Hypothalamus (tissue), 51 donors: ENCODE measurements around the gene GALNT8.
A peak's percentile ranks its signal among the peaks of the same experiment; 100 is the strongest.
"Not testable (repeated sequence)": the region's sequence is repeated elsewhere in the genome, so short reads cannot be mapped to it uniquely, and the experiment has no call there.

Source experiments
- DNase-seq, 51 donors: peaks; one replicate each; lab custom pipeline; 2025; lab: John Stamatoyannopoulos, UW

Gene GALNT8, protein sequence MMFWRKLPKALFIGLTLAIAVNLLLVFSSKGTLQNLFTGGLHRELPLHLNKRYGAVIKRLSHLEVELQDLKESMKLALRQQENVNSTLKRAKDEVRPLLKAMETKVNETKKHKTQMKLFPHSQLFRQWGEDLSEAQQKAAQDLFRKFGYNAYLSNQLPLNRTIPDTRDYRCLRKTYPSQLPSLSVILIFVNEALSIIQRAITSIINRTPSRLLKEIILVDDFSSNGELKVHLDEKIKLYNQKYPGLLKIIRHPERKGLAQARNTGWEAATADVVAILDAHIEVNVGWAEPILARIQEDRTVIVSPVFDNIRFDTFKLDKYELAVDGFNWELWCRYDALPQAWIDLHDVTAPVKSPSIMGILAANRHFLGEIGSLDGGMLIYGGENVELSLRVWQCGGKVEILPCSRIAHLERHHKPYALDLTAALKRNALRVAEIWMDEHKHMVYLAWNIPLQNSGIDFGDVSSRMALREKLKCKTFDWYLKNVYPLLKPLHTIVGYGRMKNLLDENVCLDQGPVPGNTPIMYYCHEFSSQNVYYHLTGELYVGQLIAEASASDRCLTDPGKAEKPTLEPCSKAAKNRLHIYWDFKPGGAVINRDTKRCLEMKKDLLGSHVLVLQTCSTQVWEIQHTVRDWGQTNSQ

DNA sequence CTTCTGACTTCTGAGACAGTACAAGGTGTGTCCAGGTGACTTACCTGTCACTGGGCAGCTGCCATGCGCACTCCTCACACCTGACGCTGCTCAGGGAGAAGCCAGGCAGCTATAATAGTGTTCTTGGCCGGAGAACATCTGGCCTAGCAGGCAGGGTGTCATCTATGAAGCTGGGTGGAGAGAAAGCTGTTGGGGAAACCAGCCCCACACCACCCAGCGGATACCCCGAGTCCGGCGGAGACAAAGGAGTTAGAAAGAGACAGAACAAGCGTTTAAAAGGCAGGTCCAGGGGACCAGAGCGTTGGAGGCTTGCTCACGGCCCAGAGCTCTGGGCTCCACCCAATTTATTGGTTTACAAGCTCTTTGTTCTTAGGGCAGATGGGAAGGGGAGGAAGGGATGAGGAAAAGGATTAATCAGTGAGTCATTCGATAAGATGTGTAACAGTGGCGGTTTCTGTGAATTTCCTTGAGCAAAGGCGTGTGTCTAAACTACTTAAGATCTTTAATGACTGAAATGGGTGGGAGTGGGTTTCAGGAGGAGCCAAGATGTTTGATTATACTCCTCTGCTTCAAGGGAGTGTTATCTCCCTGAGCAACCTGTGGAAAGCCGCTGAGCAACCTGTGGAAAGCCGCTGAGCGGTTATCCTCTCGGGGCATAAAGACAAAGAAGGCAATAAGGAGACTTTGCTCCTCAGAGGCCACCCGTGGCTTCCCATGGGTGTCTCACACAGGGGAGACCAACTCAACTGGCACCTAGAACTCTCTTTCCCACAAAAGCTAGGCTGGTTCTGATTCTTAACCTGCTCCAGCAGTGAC is at the start of gene GALNT8:
Gene GALNT8 (plus strand): TSS at position 580 of the 816 bp plus-strand sequence. CDS start 278 bp downstream, outside the sequence.
- no peak for DNase-seq

- no peak for DNase-seq
Measured at GRCh38 chr12:4679711-4680110, 40.5 kb upstream of the GALNT8 start.

GRCh38 chr12:4681732-4682131 is 38.5 kb upstream of the GALNT8 start:
- DNase-seq: no peak

DNA sequence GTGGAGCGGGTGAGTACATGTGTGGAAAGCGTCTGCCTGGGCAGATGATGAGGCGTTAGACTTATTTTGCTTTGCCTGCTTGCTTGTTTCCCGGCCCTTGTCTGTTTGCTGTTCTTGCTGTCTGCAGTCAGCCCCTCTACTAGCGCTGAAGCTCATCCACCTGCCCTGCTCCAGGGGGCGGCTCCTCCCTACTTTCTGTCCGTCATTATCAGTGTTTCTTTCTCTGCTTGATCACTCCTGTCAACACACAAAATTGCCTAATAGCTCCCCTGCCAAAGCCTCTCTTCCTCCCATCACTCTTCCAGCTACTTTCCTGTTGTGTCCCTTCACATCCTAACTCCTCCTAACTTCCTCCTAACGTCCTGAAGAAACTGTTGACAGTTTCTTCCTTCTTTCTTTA is 34.9 kb upstream of the GALNT8 start:
- no peak for DNase-seq

GRCh38 chr12:4690760-4691159 is 29.4 kb upstream of the GALNT8 start:
- no peak for DNase-seq

DNA sequence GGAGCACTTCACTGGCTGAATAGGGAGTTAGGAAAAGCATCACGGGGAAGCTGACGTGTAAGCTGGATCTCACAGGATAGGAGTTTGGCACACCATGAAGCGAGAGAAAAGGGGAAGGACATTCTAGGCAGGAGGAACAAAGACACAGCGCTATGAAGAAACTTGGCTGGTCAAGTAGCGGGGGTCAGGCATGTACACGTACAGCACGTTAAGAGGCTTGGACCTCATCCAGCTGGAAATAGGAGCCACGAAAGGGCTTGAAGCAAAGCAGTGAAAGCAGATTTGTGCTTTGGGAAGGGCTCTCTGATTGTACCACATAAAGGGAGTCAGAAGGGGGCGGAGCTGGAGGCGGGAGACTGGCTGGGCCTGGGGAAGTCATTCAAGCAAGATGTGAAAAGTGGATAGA is 19.6 kb upstream of the GALNT8 start:
- peak in 33 of 51 donors; percentile 1 to 59 (median 16) for DNase-seq

GRCh38 chr12:4701395-4702190 is 18.6 kb upstream of the GALNT8 start:
- DNase-seq: no peak

- DNase-seq: no peak
Measured at GRCh38 chr12:4703676-4704075, 16.5 kb upstream of the GALNT8 start.

DNA sequence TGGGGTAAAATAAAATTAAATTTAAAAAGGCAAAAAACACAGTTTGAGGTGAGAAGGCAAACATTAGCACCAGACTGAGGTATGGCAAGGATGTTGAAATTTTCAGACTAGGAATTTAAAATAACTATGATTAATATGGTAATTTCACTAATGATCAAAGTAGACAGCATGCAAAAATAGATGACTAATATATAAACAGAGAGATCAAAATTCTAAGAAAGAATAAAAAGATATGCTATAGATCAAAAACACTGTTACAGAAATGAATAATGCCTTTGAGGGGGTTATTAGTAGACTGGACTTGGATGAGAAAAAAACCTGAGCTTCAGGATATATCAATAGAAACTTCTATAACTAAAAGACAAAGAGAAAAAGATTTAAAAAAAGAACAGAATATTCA is 14.4 kb upstream of the GALNT8 start:
- DNase-seq: no peak

DNA sequence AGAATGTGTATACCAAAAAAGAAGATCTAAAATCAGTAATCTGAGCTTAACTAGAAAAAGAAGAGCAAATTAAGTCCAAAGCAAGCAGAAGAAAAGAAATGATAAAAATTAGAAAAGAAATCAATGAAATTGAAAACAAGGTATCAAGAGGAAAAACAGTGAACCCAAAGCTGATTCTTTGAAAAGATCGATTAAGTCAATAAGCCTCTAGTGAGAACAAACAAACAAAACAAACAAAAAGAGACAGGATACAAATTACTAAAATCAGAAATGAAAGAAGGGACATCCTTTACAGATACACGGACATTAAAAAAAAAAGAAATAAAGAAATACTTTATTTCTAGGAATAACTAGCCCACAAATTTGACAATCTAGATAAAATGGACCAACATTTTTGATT is 12.9 kb upstream of the GALNT8 start:
- no peak for DNase-seq

DNA sequence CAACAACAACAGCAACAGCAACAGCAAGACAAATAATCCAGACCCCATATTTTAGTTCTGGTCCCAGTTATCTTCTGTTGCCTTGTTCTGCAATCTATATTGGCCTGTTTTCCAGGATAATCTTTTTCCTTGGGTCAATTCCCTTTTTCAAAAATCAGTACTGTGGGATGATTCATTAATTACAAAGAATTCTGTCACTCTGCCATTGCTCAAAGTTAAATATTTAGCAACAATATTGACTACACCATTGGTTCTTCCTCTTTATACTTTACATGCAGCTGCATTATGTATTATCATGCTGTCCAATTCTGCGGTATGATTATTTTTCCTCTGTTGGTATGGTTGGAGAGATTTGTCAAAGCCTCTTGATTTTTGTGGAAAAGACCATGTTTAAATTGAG is 10.1 kb upstream of the GALNT8 start:
- DNase-seq: no peak

DNA sequence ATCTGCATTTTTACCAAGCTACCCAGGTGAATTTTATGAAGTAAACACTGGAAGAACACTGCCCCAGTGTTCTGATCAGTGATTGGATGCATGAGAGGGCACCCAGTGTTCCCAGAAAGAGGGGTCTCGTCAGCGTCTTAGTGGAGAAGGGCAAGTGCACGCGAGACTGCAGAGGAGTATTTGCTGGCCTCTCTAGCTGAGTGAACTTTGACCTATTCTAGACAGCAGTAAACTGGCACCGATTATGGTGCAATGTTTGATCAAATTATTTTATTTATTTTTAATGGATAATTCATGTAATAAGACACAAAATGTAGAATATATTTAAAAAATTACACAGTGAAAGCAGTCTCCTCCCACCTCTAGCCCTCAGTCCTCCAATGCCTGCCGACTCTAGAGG is 5.3 kb upstream of the GALNT8 start:
- DNase-seq: no peak

GRCh38 chr12:4717806-4718205 is 2.4 kb upstream of the GALNT8 start:
- DNase-seq: no peak

DNA sequence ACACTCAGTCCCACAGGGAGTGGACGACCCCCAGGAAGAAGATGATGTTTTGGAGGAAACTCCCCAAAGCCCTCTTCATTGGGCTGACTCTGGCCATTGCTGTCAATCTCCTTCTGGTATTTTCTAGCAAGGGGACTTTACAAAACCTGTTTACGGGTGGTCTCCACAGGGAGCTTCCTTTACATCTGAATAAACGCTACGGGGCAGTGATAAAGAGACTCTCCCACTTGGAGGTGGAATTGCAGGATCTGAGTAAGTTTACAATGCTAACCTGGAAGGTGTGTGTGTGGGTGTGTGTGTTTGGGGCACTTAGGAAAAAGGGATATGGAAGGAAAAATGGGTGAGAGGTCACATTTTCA is 416 bp downstream of the GALNT8 start:
- DNase-seq: no peak

GRCh38 chr12:4721587-4721986 is 1.4 kb downstream of the GALNT8 start:
- DNase-seq: not testable (repeated sequence)

DNA sequence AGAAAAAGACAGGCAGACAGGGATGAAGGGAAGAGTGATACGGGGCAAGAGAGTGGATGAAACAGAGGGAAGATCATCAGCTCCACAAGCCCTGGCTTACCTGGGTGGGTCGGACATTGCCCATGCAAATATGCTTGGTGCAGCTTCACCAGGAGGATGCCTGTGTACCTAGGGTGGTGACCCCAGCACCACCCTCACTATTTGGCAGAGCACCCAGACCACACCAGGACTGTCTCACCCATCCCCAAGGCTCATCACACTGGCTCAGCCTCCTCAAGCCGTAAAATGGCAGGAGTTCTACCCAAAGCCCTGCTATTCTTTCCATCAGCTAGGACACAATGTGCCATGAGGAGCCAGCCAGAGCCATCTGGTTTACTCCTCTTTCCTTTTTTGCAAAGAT is 3.0 kb downstream of the GALNT8 start:
- DNase-seq: no peak

GRCh38 chr12:4725057-4725456 is 4.9 kb downstream of the GALNT8 start:
- DNase-seq: no peak

DNA sequence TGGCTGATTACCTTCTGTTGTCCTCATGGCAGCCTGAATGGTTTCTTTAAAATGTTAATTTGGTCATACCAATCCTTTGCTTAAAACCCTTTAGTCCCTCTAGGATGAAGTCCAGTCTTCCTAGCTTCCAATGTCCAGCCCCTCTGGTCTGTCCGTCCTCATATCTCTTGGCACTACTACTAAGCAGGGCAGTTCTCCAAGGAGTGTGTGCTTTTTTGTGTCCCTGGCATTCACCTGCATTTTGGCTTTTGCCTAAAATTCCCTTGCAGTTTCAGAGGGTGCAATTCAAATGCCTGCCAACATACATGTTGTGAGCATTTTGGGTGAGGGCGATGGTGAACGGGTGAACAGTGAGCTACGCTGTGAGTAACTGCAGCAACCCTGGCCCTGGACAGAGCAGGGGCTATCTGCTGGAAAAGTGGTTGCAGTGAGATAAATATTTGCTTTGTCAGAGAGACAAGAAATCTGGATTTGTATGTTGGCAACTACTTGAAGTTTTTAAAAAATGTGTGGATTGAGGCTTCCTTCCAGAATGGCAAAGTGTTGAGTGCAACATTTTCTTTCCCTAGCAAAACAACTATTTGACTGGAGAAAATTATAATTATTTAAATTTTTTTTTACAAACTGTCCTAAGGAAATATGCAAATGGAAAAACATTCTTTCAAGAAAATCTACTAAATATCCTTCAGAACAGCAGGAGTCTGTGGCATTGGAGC is 14.6 kb downstream of the GALNT8 start:
- DNase-seq: no peak

DNA sequence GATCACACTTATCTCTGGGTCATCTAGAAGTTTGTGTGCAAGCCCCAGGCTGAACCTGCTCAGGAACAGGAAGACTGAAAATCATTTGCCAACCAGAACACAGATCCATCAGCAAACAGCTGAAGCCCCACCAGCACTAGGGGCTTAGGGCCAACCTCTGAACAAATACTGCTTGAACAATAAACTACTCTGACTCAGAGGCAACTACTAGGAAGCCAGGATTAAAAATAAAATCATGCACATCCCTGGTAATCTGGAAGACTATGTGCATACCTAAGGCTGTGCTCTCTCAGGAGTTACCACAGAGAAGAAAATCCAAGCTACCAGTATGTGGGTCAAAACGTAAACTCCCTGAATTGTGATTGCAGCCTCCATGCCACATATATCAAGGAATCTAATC is 15.9 kb downstream of the GALNT8 start:
- DNase-seq: peak in 1 of 51 donors; percentile 5

DNA sequence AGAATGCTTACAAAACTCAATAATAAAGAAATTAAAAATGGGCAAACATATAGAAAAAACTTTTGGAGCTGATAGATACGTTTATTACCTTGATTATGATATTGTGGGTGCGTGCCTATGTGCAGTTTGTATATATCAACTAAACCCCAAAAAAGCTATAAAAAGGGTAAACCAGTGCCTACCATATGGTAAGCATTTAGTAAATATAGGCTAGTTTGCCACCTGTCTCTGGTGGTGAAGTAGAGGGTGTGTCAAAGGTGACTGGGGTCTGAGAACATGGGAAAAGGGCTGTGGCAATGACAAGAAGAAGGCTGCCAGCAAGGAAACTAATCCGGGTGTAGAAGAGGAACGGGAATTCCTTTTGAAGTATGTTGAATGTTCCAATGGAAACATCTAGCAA is 18.3 kb downstream of the GALNT8 start:
- no peak for DNase-seq
